ENCODE results near the gene TBX21.

Gene TBX21

DNA sequence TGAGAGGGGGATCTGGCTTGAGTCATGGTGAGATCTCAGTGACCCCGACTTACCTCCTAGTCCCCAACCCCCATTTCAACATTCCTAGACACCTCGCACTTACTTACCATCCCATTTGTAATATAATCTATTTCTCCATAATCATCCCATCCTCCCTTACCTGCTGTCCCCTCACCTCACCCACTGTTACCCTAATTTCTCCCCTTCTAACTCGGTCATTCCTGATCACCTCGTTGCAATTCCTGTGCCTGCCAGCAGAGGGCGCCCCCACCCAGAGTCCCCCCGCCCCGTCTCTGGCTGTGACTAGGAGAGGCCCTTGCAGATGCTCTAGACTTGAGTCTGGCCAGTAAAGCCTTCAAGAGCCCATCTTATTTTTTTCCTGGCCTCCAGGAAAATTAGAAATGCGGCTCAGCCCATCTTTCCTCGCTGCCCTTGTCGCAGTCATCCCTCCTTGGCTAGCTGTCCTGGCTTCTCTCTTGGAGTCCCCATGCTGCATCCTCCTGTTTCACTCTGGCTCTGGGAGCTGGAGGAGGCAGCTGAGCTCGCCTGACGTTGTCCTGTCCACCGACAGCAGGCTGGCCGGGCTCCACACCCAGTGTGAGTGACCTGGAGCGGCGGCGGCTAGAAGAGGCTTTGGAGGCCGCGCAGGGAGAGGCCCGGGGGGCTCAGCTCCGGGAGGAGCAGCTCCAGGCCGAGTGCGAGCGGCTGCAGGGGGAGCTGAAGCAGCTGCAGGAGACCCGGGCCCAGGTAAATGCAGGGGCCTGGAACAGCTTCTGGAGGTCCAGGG is 34.1 kb upstream of the TBX21 start:
- peak; percentile 79 for DNase-seq (ENCODE audit: low read depth, low spot score)

DNA sequence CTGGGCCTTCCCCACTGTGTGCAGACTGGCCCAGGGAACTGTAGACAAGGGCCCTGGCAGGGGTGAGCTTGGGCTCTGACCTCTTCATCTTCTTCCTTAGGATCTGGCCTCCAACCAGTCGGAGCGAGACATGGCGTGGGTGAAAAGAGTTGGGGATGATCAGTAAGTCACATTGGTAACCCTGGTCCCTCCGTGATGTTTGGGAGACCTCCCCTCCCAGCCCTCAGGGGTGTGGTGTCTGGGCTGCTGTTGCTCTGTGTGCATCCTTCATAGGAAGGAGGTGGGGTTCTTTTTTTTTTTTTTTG is 33.5 kb upstream of the TBX21 start:
- DNase-seq (ENCODE audit: low read depth, low spot score) = no peak

DNA sequence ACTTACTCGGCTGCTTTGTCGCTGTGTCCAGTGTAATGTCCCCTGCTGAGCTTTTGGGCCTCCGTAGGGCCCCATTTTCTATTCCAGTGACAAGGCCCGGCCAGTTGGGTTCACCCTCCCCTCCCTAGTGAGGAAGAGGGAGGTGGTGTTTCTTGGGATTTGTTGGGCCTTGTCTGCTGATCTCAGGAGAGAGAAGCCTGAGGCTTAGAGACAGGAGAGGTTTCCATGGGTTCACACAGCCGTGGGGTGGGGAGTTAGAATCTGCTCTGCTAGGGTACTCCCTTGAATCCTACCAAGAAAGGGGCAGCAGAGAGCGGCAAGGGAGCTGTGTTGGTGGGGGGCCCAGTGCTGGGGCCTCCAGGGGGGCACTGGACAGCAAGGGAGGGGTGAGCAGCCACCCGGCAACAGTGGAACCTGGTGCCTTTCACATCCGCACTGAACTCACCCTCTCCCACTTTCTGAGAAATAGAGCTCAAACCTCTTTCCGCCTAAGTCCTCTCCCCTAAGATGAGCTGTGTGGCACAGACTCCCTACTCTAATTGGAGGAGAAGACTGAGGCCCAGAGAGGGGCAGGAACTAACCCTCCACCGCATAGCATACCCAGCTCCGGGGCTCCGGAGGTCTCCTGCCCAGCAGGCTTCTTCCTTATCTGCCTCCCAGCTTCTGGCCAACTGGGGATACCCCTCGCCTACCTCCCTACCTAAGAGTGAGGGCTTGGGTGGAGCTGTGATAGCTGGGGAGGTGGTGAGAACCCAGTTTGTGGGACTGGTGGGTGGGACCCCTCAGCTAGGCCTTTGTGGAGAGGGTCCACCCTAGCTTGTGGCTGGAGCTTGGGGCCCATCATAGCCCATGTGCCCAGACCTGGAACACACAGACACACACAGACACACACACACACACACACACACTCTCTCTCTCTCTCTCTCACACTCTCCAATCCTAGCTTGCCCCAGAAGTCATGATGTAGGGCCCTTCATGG is 32.3 kb upstream of the TBX21 start:
- DNase-seq (ENCODE audit: low read depth, low spot score) = no peak

DNA sequence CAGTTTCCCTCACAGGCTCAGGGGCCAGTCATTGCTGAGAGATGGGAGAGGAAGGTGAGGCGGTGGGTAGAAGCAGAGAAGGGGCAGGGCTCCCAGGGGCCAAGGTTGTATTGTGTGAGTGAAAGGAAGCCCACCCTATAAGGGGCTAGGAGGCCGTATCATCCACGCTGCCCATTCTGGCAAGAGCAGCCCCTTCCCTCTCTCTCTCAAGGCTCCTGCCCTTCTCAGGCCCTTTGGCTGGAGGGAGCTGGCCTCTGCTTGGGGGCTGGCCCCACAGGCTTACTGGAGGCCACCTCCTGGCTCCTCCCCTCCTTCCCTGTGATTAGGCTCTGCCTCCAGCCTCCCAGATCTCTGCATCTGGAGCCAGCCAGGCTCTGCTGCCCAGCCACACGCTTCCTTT is 31.4 kb upstream of the TBX21 start:
- DNase-seq (ENCODE audit: low read depth, low spot score) = peak; percentile 52

DNA sequence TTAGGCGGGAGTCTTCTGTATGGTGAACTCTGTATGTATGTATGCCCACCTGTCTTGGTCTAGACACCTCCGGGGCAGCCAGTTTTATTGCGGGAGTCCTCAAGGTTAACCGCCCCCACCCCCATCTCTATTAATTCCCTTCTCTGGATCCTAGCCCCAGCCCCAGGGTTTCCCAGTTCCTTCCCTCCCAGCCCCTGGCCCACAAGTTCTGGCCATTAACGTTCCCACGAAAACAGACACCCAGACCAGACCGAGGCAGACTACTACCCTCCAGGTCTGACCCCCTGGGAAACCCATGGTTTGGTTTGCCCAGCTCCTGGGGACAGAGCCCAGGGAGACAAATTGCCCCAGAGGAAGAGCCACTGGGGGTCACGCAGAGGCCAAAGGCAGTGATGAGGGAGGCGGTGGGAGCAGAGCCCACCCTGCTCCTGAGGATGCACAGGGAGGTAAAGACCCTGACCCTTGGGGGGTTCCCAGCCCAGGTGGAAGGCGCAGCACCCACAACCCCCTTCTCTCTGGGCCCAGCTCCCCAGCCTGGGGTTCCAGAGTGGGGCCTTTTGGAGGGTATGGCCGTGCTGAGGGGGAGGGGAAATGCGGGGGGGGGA is 30.5 kb upstream of the TBX21 start:
- no peak for DNase-seq (ENCODE audit: low read depth, low spot score)

DNA sequence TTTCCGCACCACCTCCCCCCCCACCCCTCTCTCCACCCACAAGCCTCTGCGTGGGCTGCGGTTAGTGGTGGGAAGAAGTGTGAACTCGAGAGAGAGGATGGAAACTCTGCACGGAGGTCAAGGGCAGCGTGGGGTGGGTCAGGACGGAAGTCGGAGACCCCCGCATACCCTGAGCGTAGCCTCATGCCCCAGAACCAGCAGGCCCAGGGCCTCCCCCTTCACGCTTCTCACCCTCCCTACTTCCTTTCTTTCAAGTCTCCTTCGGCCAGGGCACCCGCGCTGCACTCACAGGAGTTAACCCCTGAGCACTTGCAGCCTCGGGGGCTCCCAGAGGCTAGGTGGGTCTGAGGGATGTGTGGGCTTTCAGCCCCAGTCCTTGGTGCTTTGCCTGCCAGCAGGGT is 29.8 kb upstream of the TBX21 start:
- no peak for DNase-seq (ENCODE audit: low read depth, low spot score)

DNA sequence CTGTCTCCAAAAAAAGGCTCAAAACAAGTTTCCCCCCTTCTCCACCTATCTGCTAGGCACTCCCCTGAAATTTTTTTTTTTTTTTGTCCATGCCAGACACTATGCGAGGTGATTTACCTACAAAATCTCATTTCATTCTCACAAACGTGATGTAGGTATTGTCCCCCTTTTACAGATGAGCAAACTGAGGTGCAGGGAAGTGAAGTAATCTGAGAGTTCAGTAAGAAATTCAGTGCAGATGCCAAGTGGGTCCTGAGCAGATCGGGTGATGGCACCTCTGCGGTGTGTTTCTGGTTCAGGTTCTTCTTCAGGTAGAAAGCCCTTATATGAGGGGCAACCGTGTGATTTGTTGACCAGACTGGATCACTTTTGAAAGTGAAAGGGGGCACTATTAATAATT is 29.4 kb upstream of the TBX21 start:
- DNase-seq (ENCODE audit: low read depth, low spot score) = no peak

DNA sequence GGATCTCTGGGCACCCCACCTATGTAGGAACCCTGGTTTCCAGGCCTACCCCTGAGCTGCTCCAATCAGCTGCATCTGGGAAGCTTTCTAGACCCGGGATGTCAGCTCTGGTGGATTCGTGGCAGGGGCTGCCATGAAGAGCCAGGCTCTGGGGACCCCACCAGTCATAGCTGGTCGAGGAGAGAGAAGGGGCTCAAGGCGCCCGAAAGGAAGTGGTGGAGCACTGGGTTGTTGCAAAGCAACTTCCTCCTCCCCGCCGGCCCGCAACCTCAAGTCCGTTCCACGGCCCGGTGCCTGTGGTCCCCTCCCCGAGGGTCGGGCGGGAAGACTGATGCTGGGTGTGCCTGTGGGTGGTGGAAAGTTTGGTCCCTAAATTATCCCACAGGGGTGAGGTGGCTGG is 28.9 kb upstream of the TBX21 start:
- DNase-seq (ENCODE audit: low read depth, low spot score) = no peak

DNA sequence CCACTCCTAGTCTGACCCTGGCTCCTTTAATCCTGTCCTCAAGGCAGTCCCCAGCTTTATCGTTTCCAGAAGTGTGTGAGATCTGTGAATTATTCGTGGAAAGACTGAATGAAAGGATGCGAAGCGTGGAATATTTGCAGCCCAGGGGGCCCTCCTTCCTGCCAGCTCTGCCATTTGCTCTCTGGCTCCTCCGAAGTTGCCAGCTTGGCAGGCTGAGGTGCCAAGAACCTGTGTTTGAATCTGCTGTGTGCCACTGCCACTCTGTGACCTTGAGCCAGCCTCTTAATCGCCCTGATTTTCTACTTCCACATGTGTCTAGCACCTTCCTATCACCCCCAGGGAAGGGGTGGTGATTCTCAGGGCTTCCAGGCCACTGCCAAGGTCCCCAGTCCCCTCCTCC is 28.3 kb upstream of the TBX21 start:
- no peak for DNase-seq (ENCODE audit: low read depth, low spot score)

DNA sequence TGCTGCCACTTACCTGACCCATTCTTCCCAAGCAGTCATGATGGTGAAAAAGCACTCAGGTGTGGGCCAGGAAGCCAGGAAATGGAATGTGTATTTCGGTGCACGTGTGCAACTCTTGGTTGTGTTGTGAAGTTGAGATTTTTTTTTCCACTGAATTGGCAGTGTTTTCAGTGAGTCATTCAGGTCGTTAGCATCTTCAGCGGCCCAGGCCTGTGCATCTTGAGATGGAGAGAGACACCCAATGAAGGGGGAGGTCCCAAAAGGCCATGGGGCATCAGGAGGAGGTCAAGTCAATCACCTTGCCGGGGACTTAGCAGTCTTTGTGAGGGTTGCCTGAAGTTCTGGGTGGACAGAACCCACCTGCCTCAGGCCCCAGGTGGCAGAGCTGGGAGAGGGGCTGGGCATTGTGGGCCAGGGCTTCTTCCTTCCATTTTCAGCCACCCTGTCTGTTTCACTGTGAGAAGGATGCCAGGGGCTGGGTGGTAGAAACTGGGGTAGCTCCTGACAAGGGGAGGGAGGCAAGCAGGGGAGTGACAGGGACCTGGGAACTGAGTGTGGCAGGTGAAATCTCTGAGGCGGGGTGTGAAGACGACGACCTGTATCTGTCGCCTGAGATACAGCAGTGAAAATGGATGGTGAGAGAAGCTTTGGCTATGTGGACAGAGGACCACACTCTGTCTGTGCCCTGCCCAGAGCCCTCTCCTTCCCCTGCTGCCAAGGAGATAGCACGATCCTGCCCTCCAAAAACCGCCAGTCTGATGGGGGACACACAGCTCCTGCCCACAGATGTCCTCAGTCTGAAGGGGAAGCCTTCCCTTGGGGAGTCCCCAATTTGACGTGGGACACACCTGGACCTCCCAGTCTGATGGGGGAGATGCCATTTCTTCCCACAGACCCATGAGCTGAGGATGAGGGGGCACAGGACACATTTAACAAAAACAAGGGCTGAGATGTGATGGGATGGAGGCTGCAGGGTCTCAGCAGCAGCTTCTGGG is 27.2 kb upstream of the TBX21 start:
- DNase-seq (ENCODE audit: low read depth, low spot score) = no peak

DNA sequence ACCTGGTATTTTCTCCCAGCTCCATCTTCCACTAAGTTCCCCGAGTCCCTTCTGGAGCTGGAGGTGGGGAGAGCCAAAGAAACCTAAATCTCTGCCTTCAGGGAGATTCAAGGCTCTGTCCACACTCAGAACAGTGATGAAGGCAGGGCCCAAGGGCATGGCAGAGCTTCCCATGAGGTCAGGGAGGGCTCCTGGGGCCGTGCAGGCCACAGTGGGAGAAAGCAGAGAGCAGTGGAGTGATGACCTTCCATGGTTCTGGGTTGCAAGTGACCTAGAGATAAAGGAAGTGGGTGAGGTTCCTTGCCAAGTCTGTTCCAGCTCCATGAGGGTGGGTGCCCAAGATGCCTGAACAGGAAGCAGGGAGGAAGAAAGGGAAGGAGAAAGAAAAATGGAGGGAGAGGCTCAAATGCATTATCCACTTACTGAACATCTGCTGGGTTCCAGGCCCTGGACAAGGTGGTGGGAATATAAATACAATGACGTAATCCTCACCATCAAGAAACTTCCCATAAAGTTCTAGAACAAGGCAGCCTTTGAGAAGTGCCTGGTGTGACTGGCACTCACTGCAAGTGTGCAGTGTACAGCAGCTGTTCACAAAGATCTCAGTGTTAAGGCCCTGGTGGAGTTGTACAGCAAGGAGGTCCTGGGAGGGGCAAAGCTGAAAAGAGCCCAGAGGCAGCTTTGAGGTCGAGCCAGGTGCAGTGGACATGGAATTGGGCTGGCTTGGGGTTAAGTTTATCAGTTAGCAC is 25.8 kb upstream of the TBX21 start:
- no peak for DNase-seq (ENCODE audit: low read depth, low spot score)

DNA sequence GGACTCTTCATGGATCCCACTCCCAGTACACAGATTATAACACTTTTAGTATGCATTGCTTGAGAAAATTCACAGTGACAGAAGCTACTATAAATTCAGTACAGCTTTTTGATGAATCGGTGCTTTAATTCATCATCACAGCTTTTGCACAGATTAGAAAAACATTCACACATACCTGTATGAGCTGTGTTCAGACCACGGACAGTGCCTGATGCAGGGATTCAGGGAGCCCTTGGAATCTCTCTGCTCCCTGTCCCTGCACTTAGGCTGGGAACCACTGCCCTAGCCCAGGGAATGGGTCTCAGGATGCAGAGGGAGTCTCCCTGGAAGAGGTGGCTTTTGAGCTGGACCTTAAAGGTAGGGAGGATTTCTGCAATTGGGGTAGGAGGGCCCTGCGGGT is 25.2 kb upstream of the TBX21 start:
- no peak for DNase-seq (ENCODE audit: low read depth, low spot score)

DNA sequence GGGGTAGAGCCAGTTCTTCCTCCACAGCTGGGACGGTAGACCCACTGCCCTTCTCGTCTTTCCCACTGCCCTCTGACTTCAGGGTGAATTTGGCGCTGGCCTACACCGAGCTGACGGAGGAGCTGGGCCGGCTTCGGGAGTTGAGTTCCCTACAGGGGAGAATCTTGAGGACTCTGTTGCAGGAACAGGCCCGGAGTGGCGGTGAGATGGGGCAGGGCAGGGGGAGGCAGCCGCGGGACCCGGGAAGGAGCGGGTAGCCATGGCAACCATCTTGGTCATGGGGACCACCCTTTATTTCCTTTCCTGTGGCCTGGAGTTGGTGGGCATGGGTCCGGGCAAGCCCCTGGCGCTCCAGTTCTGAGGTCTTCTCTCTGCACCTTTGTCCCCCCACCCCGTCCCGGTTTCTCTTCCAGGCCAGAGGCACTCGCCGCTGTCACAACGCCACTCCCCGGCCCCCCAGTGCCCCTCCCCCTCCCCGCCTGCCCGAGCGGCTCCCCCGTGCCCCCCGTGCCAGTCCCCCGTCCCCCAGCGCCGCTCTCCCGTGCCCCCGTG is 24.6 kb upstream of the TBX21 start:
- DNase-seq (ENCODE audit: low read depth, low spot score) = no peak

DNA sequence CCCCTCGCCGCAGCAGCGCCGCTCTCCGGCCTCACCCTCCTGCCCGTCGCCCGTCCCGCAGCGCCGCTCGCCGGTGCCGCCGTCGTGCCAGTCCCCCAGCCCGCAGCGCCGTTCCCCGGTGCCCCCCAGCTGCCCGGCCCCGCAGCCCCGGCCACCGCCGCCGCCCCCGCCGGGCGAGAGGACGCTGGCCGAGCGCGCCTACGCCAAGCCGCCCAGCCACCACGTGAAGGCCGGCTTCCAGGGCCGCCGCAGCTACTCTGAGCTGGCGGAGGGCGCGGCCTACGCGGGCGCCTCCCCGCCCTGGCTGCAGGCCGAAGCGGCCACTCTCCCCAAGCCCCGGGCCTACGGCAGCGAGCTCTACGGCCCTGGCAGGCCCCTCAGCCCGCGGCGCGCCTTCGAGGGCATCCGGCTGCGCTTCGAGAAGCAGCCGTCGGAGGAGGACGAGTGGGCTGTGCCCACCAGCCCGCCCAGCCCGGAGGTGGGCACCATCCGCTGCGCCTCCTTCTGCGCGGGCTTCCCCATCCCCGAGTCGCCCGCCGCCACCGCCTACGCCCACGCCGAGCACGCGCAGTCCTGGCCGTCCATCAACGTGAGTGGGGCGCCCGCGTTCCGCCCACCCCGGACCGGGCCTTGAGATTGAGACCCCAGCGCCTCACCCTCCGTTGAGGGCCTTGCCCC is 24.0 kb upstream of the TBX21 start:
- DNase-seq (ENCODE audit: low read depth, low spot score) = peak; percentile 39

DNA sequence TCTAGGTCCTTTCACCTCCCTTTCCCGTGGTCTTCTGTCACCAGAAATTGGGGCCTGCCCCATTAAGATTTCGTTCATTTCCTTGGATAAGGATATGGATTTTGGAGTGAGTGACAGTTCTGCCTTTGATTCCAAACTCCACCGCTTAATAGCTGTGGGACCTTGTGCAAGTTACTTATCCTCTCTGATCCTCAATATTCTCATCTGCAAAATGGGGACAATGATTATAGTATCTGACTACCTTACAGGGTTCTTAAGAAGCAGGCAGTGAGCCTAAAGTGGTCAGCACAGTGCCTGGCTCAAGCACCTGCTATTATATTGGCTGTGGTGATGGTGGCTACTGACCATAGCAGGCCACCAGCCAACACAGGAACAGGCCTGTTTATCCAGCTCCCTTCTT is 23.4 kb upstream of the TBX21 start:
- DNase-seq (ENCODE audit: low read depth, low spot score) = no peak

DNA sequence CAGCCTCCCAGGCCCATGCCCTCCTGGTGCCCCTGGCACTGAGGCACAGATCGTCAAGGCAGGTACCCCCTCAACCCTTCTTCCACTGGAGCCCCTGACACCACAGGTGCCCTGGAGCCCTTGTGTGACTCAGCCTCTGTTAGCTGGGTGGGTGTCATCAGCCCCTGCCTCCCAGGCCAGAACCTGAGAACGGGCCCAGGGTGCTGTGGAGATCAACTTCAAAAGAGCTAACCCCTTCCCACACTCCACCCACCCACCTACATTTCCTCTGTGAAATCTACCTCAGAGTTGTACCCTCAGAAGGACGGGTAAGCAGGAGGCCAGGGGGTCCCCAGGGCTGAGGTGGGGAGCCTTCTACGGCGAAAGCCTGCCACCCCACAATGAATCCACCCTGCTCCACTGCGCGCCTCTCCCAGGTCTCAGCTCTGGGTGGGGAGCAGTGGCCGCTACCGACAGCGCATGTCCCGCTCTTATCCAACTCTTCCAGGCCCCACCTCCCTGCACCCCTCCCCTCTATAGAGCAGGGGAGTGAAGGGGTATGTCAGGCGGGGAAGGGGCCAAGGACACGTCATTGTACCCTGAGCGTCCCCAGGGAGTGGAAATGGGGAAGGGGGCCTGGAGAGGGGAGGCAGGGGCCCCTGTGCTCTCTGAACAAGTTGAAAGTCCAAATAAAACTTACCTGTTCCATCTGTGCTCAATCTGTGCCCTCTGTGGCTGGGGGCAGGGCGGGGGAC is 21.5 kb upstream of the TBX21 start:
- no peak for DNase-seq (ENCODE audit: low read depth, low spot score)

DNA sequence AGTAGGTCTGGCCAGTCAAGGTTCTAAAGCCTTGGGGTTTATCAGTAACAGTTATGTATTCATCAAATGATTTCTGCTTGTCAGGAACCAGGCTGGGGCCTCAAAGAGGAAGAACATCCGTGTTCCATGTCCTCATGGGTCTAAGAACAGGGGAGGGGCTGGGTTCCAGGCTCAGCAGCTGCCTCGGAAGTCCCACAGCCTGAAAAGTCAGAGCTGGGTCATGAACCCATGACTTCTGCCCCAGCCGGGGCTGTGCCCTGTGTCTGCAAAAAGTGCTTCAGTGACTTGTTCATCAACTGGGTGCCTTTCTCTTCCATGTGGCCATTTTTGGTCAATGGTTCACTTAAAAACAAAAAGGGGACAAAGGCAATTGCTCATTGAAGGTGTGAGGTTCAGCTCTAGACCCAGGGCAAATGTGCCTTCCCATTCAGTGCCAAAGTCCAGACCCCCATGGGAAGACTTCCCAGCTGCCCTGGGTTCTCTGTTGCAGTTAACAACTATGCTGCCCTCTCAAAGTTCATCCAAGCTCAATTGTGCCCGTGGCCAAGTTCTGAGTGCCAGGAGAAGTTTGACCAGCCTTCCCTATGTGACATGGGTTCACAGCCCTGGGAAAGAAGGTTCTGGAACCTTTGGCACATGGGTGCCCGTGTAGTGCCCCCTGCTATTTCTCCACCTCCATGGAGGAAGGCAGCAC is 20.6 kb upstream of the TBX21 start:
- no peak for DNase-seq (ENCODE audit: low read depth, low spot score)

DNA sequence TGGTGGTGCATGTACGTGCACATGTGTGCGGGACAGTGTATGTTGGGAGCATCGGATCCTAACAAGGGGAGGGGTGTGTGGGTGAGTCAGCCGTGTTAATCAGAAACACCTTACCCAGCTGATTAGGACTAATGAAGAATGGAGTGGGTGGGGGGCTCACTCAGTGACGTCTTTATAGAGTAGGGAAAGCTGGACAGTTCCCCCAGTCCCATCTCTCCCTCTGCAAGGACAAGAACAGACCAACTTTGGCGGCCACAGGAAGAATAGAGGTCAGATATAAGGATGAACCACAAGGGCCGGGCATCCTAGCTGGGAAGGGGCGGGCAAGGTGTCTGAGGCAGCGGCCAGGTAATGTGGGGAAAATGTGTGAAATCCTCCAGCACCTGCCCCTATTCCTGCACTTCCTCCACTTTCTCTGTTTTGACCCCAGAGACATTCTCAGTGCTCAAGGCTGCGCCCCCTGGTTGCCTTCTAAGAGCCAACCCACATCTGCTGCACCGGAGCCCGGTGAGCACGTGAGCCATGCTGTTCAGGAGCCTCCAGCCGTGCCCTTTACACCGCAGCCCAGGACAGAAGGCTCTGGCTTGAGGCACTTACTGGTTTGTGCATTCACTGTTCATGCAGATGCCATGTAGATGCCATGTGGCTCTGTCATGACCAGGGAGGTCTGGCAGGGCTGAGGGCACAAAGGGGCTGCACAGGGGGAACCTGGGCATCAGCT is 18.9 kb upstream of the TBX21 start:
- DNase-seq (ENCODE audit: low read depth, low spot score) = peak; percentile 31

Measured in ELF-1 (cell line).